Esophagus squamous epithelium (tissue), 5 donors: Measurements from ENCODE around the gene SDHAF2. TPM values are rescaled to one million over a fixed set of nuclear protein-coding genes. Genes with fewer than 3 reads are reported as not detected.

Source experiments
- DNase-seq: peaks from one replicate; lab custom pipeline; 2025; lab: John Stamatoyannopoulos, UW
- H3K27ac ChIP-seq, 4 donors: fragments of 200-600 bp; sonication (generic); one replicate each; pipeline ENCODE4 v1.5.1; 2016 to 2019; ENCODE audit warnings: mild to moderate bottlenecking in 1 of 4
- H3K27me3 ChIP-seq, 4 donors: fragments of 200-600 bp; sonication (generic); 1 replicate in 3 of 4; 2 replicates in 1 of 4; pipeline versions ENCODE4 v1.5.1 to v1.6.0; 2017 to 2021; ENCODE audit warnings: antibody characterized with exemption in 1 of 4
- H3K36me3 ChIP-seq, 3 donors: fragments of 200-600 bp; sonication (generic); one replicate each; pipeline ENCODE4 v1.5.1; 2016 to 2019
- H3K4me1 ChIP-seq, 3 donors: fragments of 200-600 bp; sonication (generic); one replicate each; pipeline ENCODE4 v1.5.1; 2017 to 2019
- H3K4me3 ChIP-seq, 4 donors: fragments of 200-600 bp; sonication (generic); 1 replicate in 3 of 4; 2 replicates in 1 of 4; pipeline ENCODE4 v1.5.1; 2016 to 2019; ENCODE audit warnings: mild to moderate bottlenecking in 2 of 4, moderate library complexity in 1 of 4
- H3K9me3 ChIP-seq, 3 donors: fragments of 200-600 bp; sonication (generic); one replicate each; pipeline ENCODE4 v1.5.1; 2016 to 2019
- CTCF ChIP-seq, 6 experiments: fragments of 450-650 bp in 4 of 6; fragments of 200-600 bp in 2 of 6; sonication (generic) in 2 of 6; IDR thresholded peaks; one replicate each; pipeline ENCODE4 v1.5.1; 2016 to 2019; ENCODE audit warnings: antibody characterized with exemption in 6 of 6, mild to moderate bottlenecking in 4 of 6, moderate library complexity in 4 of 6
- POLR2A ChIP-seq, 4 donors: fragments of 450-650 bp; IDR thresholded peaks; one replicate each; pipeline ENCODE4 v1.6.1; 2017; ENCODE audit warnings: antibody characterized with exemption in 4 of 4, mild to moderate bottlenecking in 4 of 4, moderate library complexity in 3 of 4
- WGBS, 2 donors: methylation state at CpG; one replicate each; pipeline ENCODE4 v1.1.5; 2018; 5-methylcytosine and 5-hydroxymethylcytosine counted together
- intact Hi-C: fragments of 100-400 bp; cut with DNase I; formaldehyde crosslinking; loops from one replicate; pipeline ENCODE4 v1.15.0; 2022
- total RNA-seq, 4 donors: library from RNA; depleted of rRNA; stranded (reverse); fragments of >200 nt; gene quantifications; one replicate each; pipeline ENCODE4 v1.1.0, GENCODE V29; 2016
- donor health status: DM: yes; HTN: yes; CAD: no.

SDHAF2 gene
- total RNA-seq, 4 donors from 2014 or later, result 26.0 to 62.9 (median 43.7) TPM

GRCh38 chr11:61392981-61393595 lies 36.8 kb upstream of the SDHAF2 start:
- H3K4me3 ChIP-seq, result peak overlapping the region; percentile 54 to 93 (median 80)
- H3K9me3 ChIP-seq, result no peaks in the 10 kb centered on the region
- peaks cover 15 to 49% (median 19%) of the 10 kb centered on the region in 3 donors for H3K4me1 ChIP-seq
- 2 to 3% methylated on average over 12 to 13 of the region's 15 CpGs for WGBS, 2 donors
- H3K27ac ChIP-seq, result peak overlapping the region; percentile 79 to 88 (median 86)
- no peak for DNase-seq
- H3K27me3 ChIP-seq, result no peaks in the 10 kb centered on the region
- peaks cover 0 to 40% (median 3%) of the 10 kb centered on the region in 3 donors for H3K36me3 ChIP-seq
- TF ChIP-seq CTCF (IDR thresholded peaks at IDR 0.05) (no peak), POLR2A (IDR thresholded peaks at IDR 0.05) (no peak)
- intact Hi-C loops, result no loop called here

- intact Hi-C loops, result no loop called here
Measured at GRCh38 chr11:61401173-61401572, 28.8 kb upstream of the SDHAF2 start.

GRCh38 chr11:61401573-61401972 lies 28.4 kb upstream of the SDHAF2 start:
- intact Hi-C loops, result no loop called here
- no peaks in the 10 kb centered on the region for H3K27me3 ChIP-seq
- WGBS, 2 donors, result 89 to 97% methylated on average over 2 of the region's 2 CpGs
- H3K9me3 ChIP-seq, result no peaks in the 10 kb centered on the region
- no peak for TF ChIP-seq POLR2A (IDR thresholded peaks at IDR 0.05)
- TF ChIP-seq CTCF (IDR thresholded peaks at IDR 0.05), result no peak
- H3K4me1 ChIP-seq, result no peaks in the 10 kb centered on the region
- no peak overlapping the region for H3K27ac ChIP-seq
- H3K4me3 ChIP-seq, result no peak overlapping the region
- peaks cover under 1 to 97% (median 39%) of the 10 kb centered on the region in 3 donors for H3K36me3 ChIP-seq
- no peak for DNase-seq

More at GRCh38 chr11:61401173-61401572, 28.8 kb upstream of the SDHAF2 start:
- no peak for TF ChIP-seq POLR2A (IDR thresholded peaks at IDR 0.05)
- TF ChIP-seq CTCF (IDR thresholded peaks at IDR 0.05), result no peak
- Histone ChIP-seq H3K36me3 (peaks cover 0 to 97% (median 38%) of the 10 kb centered on the region in 3 donors), H3K27ac (no peak overlapping the region), H3K4me3 (no peak overlapping the region), H3K9me3 (no peaks in the 10 kb centered on the region), H3K4me1 (no peaks in the 10 kb centered on the region), H3K27me3 (no peaks in the 10 kb centered on the region)
- WGBS, 2 donors, result 89 to 100% methylated on average over 2 of the region's 2 CpGs
- DNase-seq, result no peak

- Histone ChIP-seq H3K4me3 (no peak overlapping the region), H3K27me3 (no peaks in the 10 kb centered on the region), H3K4me1 (no peaks in the 10 kb centered on the region), H3K9me3 (no peaks in the 10 kb centered on the region), H3K27ac (peak overlapping the region in 1 of 4 donors; percentile 22), H3K36me3 (peaks cover 13 to 97% (median 42%) of the 10 kb centered on the region in 3 donors)
- TF ChIP-seq POLR2A (IDR thresholded peaks at IDR 0.05) (no peak), CTCF (IDR thresholded peaks at IDR 0.05) (no peak)
- no peak for DNase-seq
- 100% methylated on average over 1 of the region's 1 CpG for WGBS, 2 donors
- intact Hi-C loops, result no loop called here
Measured at GRCh38 chr11:61403658-61404057, 26.3 kb upstream of the SDHAF2 start.

- Histone ChIP-seq H3K27ac (peak overlapping the region in 1 of 4 donors; percentile 22), H3K4me3 (no peak overlapping the region), H3K36me3 (peaks cover 18 to 97% (median 42%) of the 10 kb centered on the region in 3 donors), H3K27me3 (no peaks in the 10 kb centered on the region), H3K9me3 (no peaks in the 10 kb centered on the region), H3K4me1 (no peaks in the 10 kb centered on the region)
- intact Hi-C loops, result no loop called here
- WGBS, 2 donors, result 64 to 71% methylated on average over 4 to 5 of the region's 5 CpGs
- TF ChIP-seq CTCF (IDR thresholded peaks at IDR 0.05) (no peak), POLR2A (IDR thresholded peaks at IDR 0.05) (no peak)
- DNase-seq, result no peak
Measured at GRCh38 chr11:61404103-61404502, 25.8 kb upstream of the SDHAF2 start.
